ENCODE results near the gene CDK5RAP1. TPM values are rescaled to one million over a fixed set of nuclear protein-coding genes. Genes with fewer than 3 reads are reported as not detected.

The CDK5RAP1 gene
- total and polyA plus RNA-seq, 2 of the 8 experiments (the other 6 are each of a cell fraction or from before 2014, with no cell fraction given) = 37.8 to 46.6 TPM

DNA sequence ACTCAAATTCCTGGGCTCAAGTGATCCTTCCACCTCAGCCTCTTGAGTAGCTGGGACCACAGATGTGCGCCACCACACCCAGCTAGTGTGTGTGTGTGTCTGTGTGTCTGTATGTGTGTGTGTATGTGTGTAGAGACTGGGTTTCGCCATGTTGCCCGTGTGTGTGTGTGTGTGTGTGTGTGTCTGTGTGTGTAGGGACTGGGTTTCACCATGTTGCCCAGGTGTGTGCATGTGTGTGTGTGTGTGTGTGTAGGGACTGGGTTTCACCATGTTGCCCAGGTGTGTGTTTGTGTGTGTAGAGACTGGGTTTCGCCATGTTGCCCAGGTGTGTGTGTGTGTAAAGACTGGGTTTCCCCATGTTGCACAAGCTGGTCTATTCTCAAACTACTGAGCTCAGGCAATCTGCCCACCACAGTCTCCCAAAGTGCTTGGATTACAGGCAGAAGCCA is 28.3 kb downstream of the CDK5RAP1 start:
- Histone ChIP-seq H4K91ac (replicated peaks; ENCODE audit: insufficient read length, low read length) (no peak overlapping the region), H3K27me3 (replicated peaks in 1 of 4; ENCODE audit: control insufficient read depth in 3 of 4, extremely low read depth in 1 of 4, insufficient read depth in 3 of 4, low read length in 3 of 4) (no peaks in the 10 kb centered on the region), H3K9me3 (ENCODE audit: insufficient read depth in 2 of 2, low read depth in 1 of 2, low read length in 1 of 2) (no peaks in the 10 kb centered on the region), H2BK20ac (ENCODE audit: low read length) (no peak overlapping the region), H3K56ac (replicated peaks; ENCODE audit: insufficient read length, low read depth, low read length) (no peak overlapping the region), H4K20me1 (replicated peaks in 1 of 2; ENCODE audit: control insufficient read depth in 1 of 2, insufficient read depth in 2 of 2, low read length in 2 of 2) (peaks cover 0 to 2% of the 10 kb centered on the region in 2 experiments), H2AFZ (ENCODE audit: low read length) (no peak overlapping the region), H3K79me1 (ENCODE audit: low read depth, low read length) (no peaks in the 10 kb centered on the region), H2BK5ac (ENCODE audit: low read depth, low read length) (no peak overlapping the region), H3K23me2 (ENCODE audit: low read depth, low read length) (no peaks in the 10 kb centered on the region), H4K5ac (ENCODE audit: insufficient read length, low read depth, low read length) (no peak overlapping the region), H3K23ac (ENCODE audit: insufficient read length) (no peak overlapping the region), H3K27ac (ENCODE audit: low read depth, low read length) (no peak overlapping the region), H2BK12ac (ENCODE audit: low read depth, low read length) (no peak overlapping the region), H3K18ac (ENCODE audit: extremely low read depth, low read length) (no peak overlapping the region), H3K14ac (ENCODE audit: insufficient read length) (no peak overlapping the region), H2AK5ac (ENCODE audit: low read depth, low read length) (no peak overlapping the region), H3K79me2 (ENCODE audit: control insufficient read depth in 1 of 2, insufficient read depth in 2 of 2, low read length in 2 of 2) (no peaks in the 10 kb centered on the region), H2BK15ac (ENCODE audit: low read length) (no peak overlapping the region), H2BK120ac (replicated peaks; ENCODE audit: low read depth, low read length) (no peak overlapping the region), H3K36me3 (ENCODE audit: control insufficient read depth in 2 of 4, insufficient read depth in 4 of 4, low read length in 3 of 4) (peaks cover 6 to 36% (median 30%) of the 10 kb centered on the region in 4 experiments; a peak in 7 of 8 replicates), H3K9ac (replicated peaks in 1 of 4; ENCODE audit: extremely low read depth in 1 of 4, low read depth in 3 of 4, low read length in 3 of 4) (no peak overlapping the region), H3K4ac (replicated peaks; ENCODE audit: insufficient read length, low read depth, low read length) (no peak overlapping the region), H3K4me1 (replicated peaks in 1 of 4; ENCODE audit: control insufficient read depth in 3 of 4, insufficient read depth in 4 of 4, low read length in 3 of 4) (no peaks in the 10 kb centered on the region), H4K8ac (ENCODE audit: extremely low read depth, insufficient read depth, low read length) (no peak overlapping the region), H3K4me3 (ENCODE audit: extremely low read depth in 1 of 4, insufficient read depth in 2 of 4, low read depth in 3 of 4, low read length in 4 of 4) (no peak overlapping the region), H3K4me2 (ENCODE audit: insufficient read depth in 1 of 2, low read depth in 2 of 2, low read length in 2 of 2) (no peak overlapping the region)
- FAIRE-seq = no peak
- POLR2A ChIA-PET (ENCODE audit: partially characterized antibody) = no interaction called here
- no peak for DNase-seq (ENCODE audit: low read depth in 1 of 2, low spot score in 2 of 2)
- 89% methylated on average over 4 of the region's 4 CpGs; no CpG with 5 or more reads in 1 of the 2 experiments for WGBS, 2 experiments (ENCODE audit: extremely low coverage in 1 of 2, insufficient coverage in 1 of 2, insufficient read length in 1 of 2, insufficient replicate concordance in 2 of 2, low coverage in 1 of 2, low lambda C conversion rate in 2 of 2, missing lambda C conversion rate in 1 of 2)
- TF ChIP-seq ATF3 (IDR thresholded peaks at IDR 0.05; ENCODE audit: insufficient read depth, low read depth, low read length) (no peak), POLR2A (IDR thresholded peaks at IDR 0.05; ENCODE audit: control extremely low read depth in 1 of 2, low read depth in 2 of 2, low read length in 2 of 2) (no peak)
- CTCF ChIA-PET (ENCODE audit: partially characterized antibody) = interaction anchor here (0.8 kb wide), 1 partner anchor 81 kb away, joined by 3 read pairs; no protein-coding TSS in a partner anchor

Data from H1 (cell line).